IMR-90 (cell line): ENCODE measurements around the gene ADGRG3. TPM values are rescaled to one million over a fixed set of nuclear protein-coding genes. Genes with fewer than 3 reads are reported as not detected.

ENCODE experiments used
- ATAC-seq: fragments of 200-7000 bp; cut with Tn5 transposase; 2 replicates; pipeline ENCODE4 v1.9.1; 2020; ENCODE audit warnings: low read depth, mild to moderate bottlenecking, moderate library complexity
- BruUV-seq: library from RNA; stranded (reverse); fragments of 400-500 nt; replicated peaks from 2 replicates; lab custom pipeline; 2021; lab: Mats Ljungman, UMichigan
- CTCF ChIA-PET: fragments of 300-600 bp; formaldehyde crosslinking; extraction: SDS; loops from one replicate; lab custom pipeline; 2021; ENCODE audit warnings: antibody characterized with exemption; lab: Yijun Ruan, JAX
- POLR2A ChIA-PET: fragments of 300-600 bp; sonication (Branson Sonifier 250); formaldehyde crosslinking; loops from one replicate; lab custom pipeline; 2022; ENCODE audit warnings: antibody characterized with exemption; ENCODE audit not compliant: unreplicated experiment; lab: Charles Lee
- DNase-seq: peaks from one replicate; pipeline ENCODE4 v3.0.0; 2013
- H2AFZ ChIP-seq: replicated peaks from 2 replicates; pipeline ENCODE3; 2013; ENCODE audit warnings: low read length, mild to moderate bottlenecking; ENCODE audit not compliant: poor library complexity
- H2AK5ac ChIP-seq: 2 replicates; pipeline ENCODE4 v1.6.1; 2013; ENCODE audit warnings: low read depth, low read length, inconsistent platforms
- H2AK9ac ChIP-seq: replicated peaks from 2 replicates; pipeline ENCODE3; 2013; ENCODE audit warnings: mild to moderate bottlenecking, low read depth, low read length, moderate library complexity; ENCODE audit not compliant: poor library complexity
- H2BK120ac ChIP-seq: 2 replicates; pipeline ENCODE4 v1.6.1; 2013; ENCODE audit warnings: low read depth, low read length, inconsistent platforms
- H2BK15ac ChIP-seq: 3 replicates; pipeline ENCODE4 v1.6.1; 2013; ENCODE audit warnings: low read depth, low read length, inconsistent platforms
- H2BK20ac ChIP-seq: 2 replicates; pipeline ENCODE4 v1.6.1; 2013; ENCODE audit warnings: low read depth, mild to moderate bottlenecking, inconsistent platforms, low read length, moderate library complexity
- H2BK5ac ChIP-seq: 2 replicates; pipeline ENCODE4 v1.6.1; 2013; ENCODE audit warnings: mild to moderate bottlenecking, low read depth, low read length, inconsistent platforms; ENCODE audit not compliant: poor library complexity, severe bottlenecking
- H3K14ac ChIP-seq: replicated peaks from 2 replicates; pipeline ENCODE4 v1.6.1; 2013; ENCODE audit warnings: low read depth, low read length, inconsistent platforms
- H3K18ac ChIP-seq: 2 replicates; pipeline ENCODE4 v1.6.1; 2013; ENCODE audit warnings: low read depth, low read length, control low read depth
- H3K23ac ChIP-seq: 2 replicates; pipeline ENCODE4 v1.6.1; 2013; ENCODE audit warnings: low read depth, low read length, inconsistent platforms
- H3K27ac ChIP-seq: 2 replicates; pipeline ENCODE4 v1.5.1; 2013; ENCODE audit warnings: mild to moderate bottlenecking, control low read depth, low read length; ENCODE audit not compliant: insufficient read depth
- H3K27me3 ChIP-seq: 2 replicates; pipeline ENCODE4 v1.6.1; 2013; ENCODE audit warnings: low read length; ENCODE audit not compliant: control insufficient read depth, insufficient read depth
- H3K36me3 ChIP-seq: 2 replicates; pipeline ENCODE4 v1.6.1; 2013; ENCODE audit warnings: low read length, mixed read lengths; ENCODE audit not compliant: control insufficient read depth, insufficient read depth
- H3K4ac ChIP-seq: 2 replicates; pipeline ENCODE4 v1.6.1; 2013; ENCODE audit warnings: low read depth, low read length, inconsistent platforms
- H3K4me1 ChIP-seq: 2 replicates; pipeline ENCODE4 v1.6.1; 2013; ENCODE audit warnings: low read length, mixed read lengths; ENCODE audit not compliant: control insufficient read depth, insufficient read depth
- H3K4me2 ChIP-seq: 2 replicates; pipeline ENCODE4 v1.6.1; 2013; ENCODE audit warnings: low read depth, mild to moderate bottlenecking, control low read depth, low read length, moderate library complexity
- H3K4me3 ChIP-seq: 2 replicates; pipeline ENCODE4 v1.5.1; 2013; ENCODE audit warnings: low read depth, mild to moderate bottlenecking, control low read depth, low read length, moderate library complexity; ENCODE audit not compliant: insufficient read depth
- H3K56ac ChIP-seq: 2 replicates; pipeline ENCODE4 v1.6.1; 2013; ENCODE audit warnings: low read length, inconsistent platforms; ENCODE audit not compliant: insufficient read depth; ENCODE audit errors: extremely low read depth
- H3K79me1 ChIP-seq, 2 experiments: 2 replicates each; pipeline ENCODE4 v1.6.1; 2013; ENCODE audit warnings: low read length in 2 of 2, inconsistent platforms in 1 of 2, low read depth in 1 of 2
- H3K9ac ChIP-seq: 2 replicates; pipeline ENCODE4 v1.6.1; 2013; ENCODE audit warnings: low read depth, low read length, control low read depth
- H3K9me1 ChIP-seq: 2 replicates; pipeline ENCODE4 v1.6.1; 2013; ENCODE audit warnings: low read length, inconsistent platforms; ENCODE audit not compliant: insufficient read depth
- H3K9me3 ChIP-seq: 2 replicates; pipeline ENCODE4 v1.6.1; 2013; ENCODE audit warnings: low read length; ENCODE audit not compliant: control insufficient read depth, insufficient read depth
- H4K20me1 ChIP-seq: 2 replicates; pipeline ENCODE4 v1.6.1; 2013; ENCODE audit warnings: low read length, inconsistent platforms; ENCODE audit not compliant: insufficient read depth
- H4K5ac ChIP-seq: 2 replicates; pipeline ENCODE4 v1.6.1; 2013; ENCODE audit warnings: mild to moderate bottlenecking, low read depth, low read length, control low read depth
- H4K8ac ChIP-seq, 2 experiments: 2 replicates each; pipeline ENCODE4 v1.6.1; 2013; ENCODE audit warnings: low read depth in 2 of 2, low read length in 2 of 2, control low read depth in 1 of 2, inconsistent platforms in 1 of 2
- H4K91ac ChIP-seq: 2 replicates; pipeline ENCODE4 v1.6.1; 2013; ENCODE audit warnings: low read depth, low read length, inconsistent platforms; ENCODE audit not compliant: insufficient read depth
- BHLHE40 ChIP-seq: fragments of 150-350 bp; IDR thresholded peaks from 2 replicates; pipeline ENCODE4 v1.6.1; 2016; ENCODE audit warnings: mild to moderate bottlenecking, low read depth, low read length
- CEBPB ChIP-seq: IDR thresholded peaks from 2 replicates; pipeline ENCODE4 v1.6.1; 2012; ENCODE audit warnings: low read depth, low read length, improper control_type of control experiment
- CHD1 ChIP-seq: IDR thresholded peaks from 2 replicates; pipeline ENCODE4 v1.6.1; 2012; ENCODE audit warnings: low read depth, low read length, improper control_type of control experiment
- FOS ChIP-seq: fragments of 150-350 bp; IDR thresholded peaks from 2 replicates; pipeline ENCODE4 v1.6.1; 2016; ENCODE audit warnings: low read depth, low read length
- MXI1 ChIP-seq: IDR thresholded peaks from 2 replicates; pipeline ENCODE4 v1.6.1; 2012; ENCODE audit warnings: low read depth, mild to moderate bottlenecking, low read length, moderate library complexity, borderline replicate concordance
- NFE2L2 ChIP-seq: fragments of 150-350 bp; IDR thresholded peaks from 2 replicates; pipeline ENCODE4 v1.6.1; 2016; ENCODE audit warnings: low read depth, mild to moderate bottlenecking, low read length
- RCOR1 ChIP-seq: IDR thresholded peaks from 2 replicates; pipeline ENCODE4 v1.6.1; 2012; ENCODE audit warnings: mild to moderate bottlenecking, low read length, improper control_type of control experiment; ENCODE audit not compliant: insufficient replicate concordance
- RFX5 ChIP-seq: IDR thresholded peaks from 2 replicates; pipeline ENCODE4 v1.8.0; 2012; ENCODE audit warnings: low read depth, mild to moderate bottlenecking, low read length, moderate library complexity
- WGBS, 2 experiments: methylation state at CpG; one replicate each; pipeline versions ENCODE4 v1.1.5 to v1.1.7; 2013; ENCODE audit warnings: missing lambda C conversion rate in 2 of 2; ENCODE audit not compliant: insufficient read length in 1 of 2; ENCODE audit errors: extremely low coverage in 2 of 2; 5-methylcytosine and 5-hydroxymethylcytosine counted together
- dilution Hi-C: fragments of 300-500 bp; cut with HindIII; formaldehyde crosslinking; loops from one replicate; pipeline ENCODE4 v1.14.3; 2018; ENCODE audit warnings: low sequenced_read_pairs; ENCODE audit not compliant: unreplicated experiment
- in situ Hi-C: fragments of 300-500 bp; cut with MboI; formaldehyde crosslinking; loops from 3 replicates; pipeline ENCODE4 v1.14.3; 2019; ENCODE audit warnings: low sequenced_read_pairs, inconsistent platforms, mixed read lengths
- intact Hi-C: fragments of 100-400 bp; cut with micrococcal nuclease; formaldehyde crosslinking; loops from 2 replicates; pipeline ENCODE4 v1.10.0; 2022
- polyA plus RNA-seq, 3 experiments: library from polyadenylated mRNA; depleted of rRNA; stranded (reverse); fragments of >200 nt; gene quantifications; 2 replicates each; pipeline ENCODE4 v1.2.3, GENCODE V29; 2012; ENCODE audit warnings: low replicate concordance in 1 of 3
- total RNA-seq: library from RNA; depleted of rRNA; stranded (reverse); fragments of >200 nt; gene quantifications from 2 replicates; pipeline ENCODE4 v1.2.3, GENCODE V29; 2012

Gene ADGRG3
- total and polyA plus RNA-seq, 2 of the 4 experiments (the other 2 are of a cell fraction) = not detected

DNA sequence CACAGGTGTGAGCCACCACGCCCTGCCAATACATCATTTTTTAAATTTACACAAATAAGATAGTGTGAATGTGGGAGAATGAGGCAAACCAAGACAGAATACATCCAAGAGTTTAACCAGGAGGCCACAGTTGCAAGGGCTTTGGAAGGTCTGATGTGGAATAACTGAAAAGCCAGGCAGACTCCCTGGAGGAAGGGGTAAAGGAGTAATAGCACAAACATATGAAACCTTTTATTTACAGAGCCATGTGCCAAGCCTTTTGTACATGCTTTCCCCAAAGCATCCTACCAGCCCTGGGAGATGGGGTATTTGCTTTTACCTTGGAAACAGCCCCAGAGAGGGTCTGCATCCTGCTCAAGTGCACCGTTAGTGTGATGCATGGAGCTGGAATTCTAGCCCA, 4.7 kb downstream of the ADGRG3 start:
- H3K36me3 ChIP-seq = no peaks in the 10 kb centered on the region
- 43% methylated on average over 1 of the region's 2 CpGs; no CpG with 5 or more reads in 1 of the 2 experiments for WGBS, 2 experiments
- TF ChIP-seq CEBPB (no peak), BHLHE40 (no peak), CHD1 (no peak), FOS (no peak), NFE2L2 (no peak), RCOR1 (no peak), MXI1 (no peak), RFX5 (no peak)

More for the DNA sequence above, 4.7 kb downstream of the ADGRG3 start:
- ChIA-PET CTCF (no interaction called here), POLR2A (no interaction called here)
- H2AK9ac ChIP-seq = no peak overlapping the region
- H3K4me3 ChIP-seq = no peak overlapping the region
- no peaks in the 10 kb centered on the region for H3K4me1 ChIP-seq
- no peak overlapping the region for H3K56ac ChIP-seq
- no peak overlapping the region for H3K27ac ChIP-seq
- intact Hi-C loops (no loop called here), dilution Hi-C loops (no loop called here), in situ Hi-C loops (no loop called here)
- H3K23ac ChIP-seq = no peak overlapping the region
- no peak overlapping the region for H4K5ac ChIP-seq
- no peak overlapping the region for H2BK15ac ChIP-seq
- H3K4me2 ChIP-seq = no peak overlapping the region
- H3K9me1 ChIP-seq = no peaks in the 10 kb centered on the region; the same call in 1 of the 2 replicates
- H3K9ac ChIP-seq = no peak overlapping the region
- no peak overlapping the region for H2BK20ac ChIP-seq
- no peaks in the 10 kb centered on the region for H3K9me3 ChIP-seq
- no peak overlapping the region for H4K8ac ChIP-seq
- no peaks in the 10 kb centered on the region for H3K79me1 ChIP-seq
- no peak overlapping the region for H3K18ac ChIP-seq
- H2AFZ ChIP-seq = no peak overlapping the region
- no peak for DNase-seq
- no peaks in the 10 kb centered on the region; the same call in 1 of the 2 replicates for H4K20me1 ChIP-seq
- no peak overlapping the region for H3K4ac ChIP-seq
- no peak overlapping the region for H2BK5ac ChIP-seq
- no peak overlapping the region for H2AK5ac ChIP-seq
- peaks cover 63% of the 10 kb centered on the region for H3K27me3 ChIP-seq
- no peak overlapping the region for H2BK120ac ChIP-seq
- H4K91ac ChIP-seq = no peak overlapping the region
- no peak overlapping the region for H3K14ac ChIP-seq
- BruUV-seq = no TSS peak
- no peak for ATAC-seq
